Body of pancreas (tissue), 4 donors: ENCODE results near the gene NUPR1. TPM values are rescaled to one million over a fixed set of nuclear protein-coding genes. Genes with fewer than 3 reads are reported as not detected.
"Not testable (repeated sequence)": the region's sequence is repeated elsewhere in the genome, so short reads cannot be mapped to it uniquely, and the experiment has no call there.

ENCODE experiments used
- ATAC-seq: fragments of 150-250 bp; one replicate; pipeline ENCODE4 v1.9.1; 2016
- DNase-seq, 4 donors: peaks; one replicate each; pipeline ENCODE4 v3.0.0-alpha.2; 2019
- H3K27ac ChIP-seq, 4 donors: fragments of 200-600 bp; sonication (generic); 1 replicate in 3 of 4; 2 replicates in 1 of 4; pipeline versions ENCODE4 v1.5.1 to v1.6.1; 2016 to 2019; ENCODE audit warnings: mild to moderate bottlenecking in 1 of 4, mixed read lengths in 1 of 4, moderate library complexity in 1 of 4
- H3K27me3 ChIP-seq, 2 donors: fragments of 200-600 bp; sonication (generic); one replicate each; pipeline ENCODE4 v1.6.0; 2016; ENCODE audit warnings: mild to moderate bottlenecking in 1 of 2
- H3K36me3 ChIP-seq, 2 donors: fragments of 200-600 bp; sonication (generic); replicated peaks in 1 of 2; 2 replicates each; pipeline ENCODE4 v1.5.1; 2016; ENCODE audit warnings: low read depth in 2 of 2; ENCODE audit not compliant: insufficient read depth in 1 of 2
- H3K4me1 ChIP-seq: fragments of 200-600 bp; sonication (generic); one replicate; pipeline ENCODE4 v1.6.0; 2016
- H3K4me3 ChIP-seq, 2 donors: fragments of 200-600 bp; sonication (generic); 1 replicate in 1 of 2; 2 replicates in 1 of 2; pipeline ENCODE4 v1.5.1; 2016 to 2019
- H3K9me3 ChIP-seq, 3 donors: fragments of 200-600 bp; sonication (generic); 1 replicate in 2 of 3; 2 replicates in 1 of 3; pipeline ENCODE4 v1.5.1; 2016
- POLR2A ChIP-seq, 3 donors: fragments of 450-650 bp; IDR thresholded peaks; one replicate each; pipeline ENCODE4 v1.6.1; 2016; ENCODE audit warnings: antibody characterized with exemption in 3 of 3, mild to moderate bottlenecking in 2 of 3
- WGBS, 2 donors: methylation state at CpG; one replicate each; pipeline ENCODE4 v1.1.5; 2017; 5-methylcytosine and 5-hydroxymethylcytosine counted together
- intact Hi-C: fragments of 100-400 bp; cut with DNase I; formaldehyde crosslinking; loops from one replicate; pipeline ENCODE4 v1.15.1; 2023
- total RNA-seq, 2 donors: library from RNA; depleted of rRNA; stranded (reverse); fragments of >200 nt; gene quantifications; one replicate each; pipeline ENCODE4 v1.1.0, GENCODE V29; 2016
- TF ChIP-seq, protein P1 (sequence below), 7 experiments: fragments of 450-650 bp in 4 of 7; fragments of 200-600 bp in 3 of 7; sonication (generic) in 3 of 7; IDR thresholded peaks; one replicate each; pipeline ENCODE4 v1.5.1; 2016 to 2019; ENCODE audit warnings: antibody characterized with exemption in 7 of 7

Gene NUPR1
- total RNA-seq, 2 donors from 2014 or later: 32.0 to 92.4 TPM

- Histone ChIP-seq H3K4me1 (peaks cover 4% of the 10 kb centered on the region), H3K27me3 (no peaks in the 10 kb centered on the region), H3K4me3 (peak overlapping the region in 1 of 2 donors; percentile 97), H3K36me3 (peaks cover 0 to 2% of the 10 kb centered on the region in 2 donors), H3K9me3 (no peaks in the 10 kb centered on the region), H3K27ac (peak overlapping the region in 3 of 4 donors; percentile 94 to 99 (median 97))
- no peak for ATAC-seq
- WGBS, 2 donors: 46 to 52% methylated on average over 4 of the region's 4 CpGs
- intact Hi-C loops: no loop called here
- no peak for DNase-seq
- TF ChIP-seq POLR2A (IDR thresholded peaks at IDR 0.05): no peak
- TF ChIP-seq, protein P1, sequence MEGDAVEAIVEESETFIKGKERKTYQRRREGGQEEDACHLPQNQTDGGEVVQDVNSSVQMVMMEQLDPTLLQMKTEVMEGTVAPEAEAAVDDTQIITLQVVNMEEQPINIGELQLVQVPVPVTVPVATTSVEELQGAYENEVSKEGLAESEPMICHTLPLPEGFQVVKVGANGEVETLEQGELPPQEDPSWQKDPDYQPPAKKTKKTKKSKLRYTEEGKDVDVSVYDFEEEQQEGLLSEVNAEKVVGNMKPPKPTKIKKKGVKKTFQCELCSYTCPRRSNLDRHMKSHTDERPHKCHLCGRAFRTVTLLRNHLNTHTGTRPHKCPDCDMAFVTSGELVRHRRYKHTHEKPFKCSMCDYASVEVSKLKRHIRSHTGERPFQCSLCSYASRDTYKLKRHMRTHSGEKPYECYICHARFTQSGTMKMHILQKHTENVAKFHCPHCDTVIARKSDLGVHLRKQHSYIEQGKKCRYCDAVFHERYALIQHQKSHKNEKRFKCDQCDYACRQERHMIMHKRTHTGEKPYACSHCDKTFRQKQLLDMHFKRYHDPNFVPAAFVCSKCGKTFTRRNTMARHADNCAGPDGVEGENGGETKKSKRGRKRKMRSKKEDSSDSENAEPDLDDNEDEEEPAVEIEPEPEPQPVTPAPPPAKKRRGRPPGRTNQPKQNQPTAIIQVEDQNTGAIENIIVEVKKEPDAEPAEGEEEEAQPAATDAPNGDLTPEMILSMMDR (IDR thresholded peaks at IDR 0.05): no peak
Measured at GRCh38 chr16:28492511-28492910, 46.3 kb downstream of the NUPR1 start.

DNA sequence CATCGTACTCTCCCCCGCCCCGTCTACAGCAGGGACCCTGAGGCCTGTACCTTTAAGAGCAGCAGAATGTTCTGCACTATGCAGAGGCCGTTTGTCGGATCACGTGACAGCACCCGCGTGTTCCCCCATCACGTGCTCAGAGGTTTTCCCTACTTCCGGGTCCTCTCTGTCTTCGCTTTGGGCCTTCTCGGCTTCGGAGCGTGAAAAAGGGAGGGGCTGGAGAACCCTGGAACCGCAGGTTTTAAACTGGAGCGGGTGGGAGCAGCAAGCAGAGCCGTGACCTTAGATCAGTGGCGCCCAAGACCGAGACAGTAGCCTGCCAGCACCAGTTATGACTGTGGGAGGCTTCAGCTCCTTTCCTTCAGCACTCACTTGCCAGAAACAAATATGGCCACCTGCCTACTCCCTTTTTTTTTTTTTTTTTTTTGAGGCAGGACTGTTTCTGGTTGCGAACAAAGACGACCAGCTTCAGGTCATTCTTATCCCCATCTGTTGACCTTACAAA is 46.8 kb downstream of the NUPR1 start, which contains the start of gene CLN3:
Gene CLN3, minus strand, starts transcription at position 105 of the 505 bp plus-strand sequence. CDS start 315 bp downstream, outside the sequence.
- peaks cover 0 to 2% of the 10 kb centered on the region in 2 donors for H3K36me3 ChIP-seq
- peak; percentile 97 for ATAC-seq
- no peaks in the 10 kb centered on the region for H3K27me3 ChIP-seq
- WGBS, 2 donors: 0% methylated on average over 7 to 21 of the region's 21 CpGs
- intact Hi-C loops: no loop called here
- peak; percentile 93 to 97 (median 96) for DNase-seq
- peaks cover 4% of the 10 kb centered on the region for H3K4me1 ChIP-seq
- TF ChIP-seq POLR2A (IDR thresholded peaks at IDR 0.05): peak in 1 of 3 donors; percentile 25
- TF ChIP-seq, protein P1 (IDR thresholded peaks at IDR 0.05): peak in 1 of 7 experiments; percentile 20
- H3K4me3 ChIP-seq: peak within 1 kb of the TSS; percentile 84 to 97
- no peaks in the 10 kb centered on the region for H3K9me3 ChIP-seq
- peak within 1 kb of the TSS; percentile 87 to 99 (median 96) for H3K27ac ChIP-seq

DNA sequence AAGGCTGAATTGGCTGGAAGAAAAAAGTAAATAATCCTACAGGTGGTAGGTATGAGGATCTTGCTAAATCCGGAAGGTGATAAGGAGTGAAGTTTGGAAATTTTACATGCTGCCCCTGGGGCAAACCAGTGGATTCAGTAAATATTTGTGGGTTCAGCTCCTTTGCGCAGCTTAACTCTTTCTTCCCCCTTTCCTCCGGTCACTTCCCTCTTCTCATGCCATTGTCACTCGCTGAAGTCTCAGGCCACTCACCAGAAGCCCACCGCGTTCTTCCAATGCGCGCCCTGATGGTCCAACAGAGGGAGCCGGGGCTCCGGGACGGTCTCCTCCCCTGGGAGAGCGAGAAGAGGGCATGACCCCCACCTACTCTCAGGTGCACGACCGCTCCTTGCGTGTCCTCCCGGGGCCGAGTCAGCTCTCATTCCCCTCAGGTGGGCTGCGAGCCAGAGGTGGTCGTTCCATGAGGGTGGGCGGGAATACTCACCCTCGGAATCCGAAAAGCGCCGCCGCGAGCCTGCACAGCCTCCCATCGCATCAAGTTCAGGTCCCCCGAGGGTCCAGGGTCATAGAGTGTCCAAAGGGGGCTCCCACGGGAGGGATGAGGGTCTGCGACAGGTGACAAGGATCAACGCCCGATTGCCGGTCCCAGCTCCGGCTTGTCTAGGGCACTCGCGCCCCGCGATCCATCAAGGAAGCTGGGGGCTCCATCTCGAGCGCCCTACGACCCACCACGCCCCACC is 47.4 kb downstream of the NUPR1 start:
- peak in 1 of 3 donors; percentile 25 for TF ChIP-seq POLR2A (IDR thresholded peaks at IDR 0.05)
- TF ChIP-seq, protein P1 (IDR thresholded peaks at IDR 0.05): peak in 4 of 7 experiments; percentile 34 to 55 (median 51)
- H3K36me3 ChIP-seq: peaks cover 0 to 2% of the 10 kb centered on the region in 2 donors
- DNase-seq (peak; percentile 37 to 55 (median 46)), ATAC-seq (peak; percentile 39)
- peaks cover 4% of the 10 kb centered on the region for H3K4me1 ChIP-seq
- WGBS, 2 donors: 0 to 3% methylated on average over 6 to 42 of the region's 42 CpGs
- intact Hi-C loops: no loop called here
- no peaks in the 10 kb centered on the region for H3K9me3 ChIP-seq
- H3K4me3 ChIP-seq: peak overlapping the region; percentile 84 to 97
- peak overlapping the region; percentile 87 to 99 (median 96) for H3K27ac ChIP-seq
- H3K27me3 ChIP-seq: no peaks in the 10 kb centered on the region

GRCh38 chr16:28486266-28486665 is 52.5 kb downstream of the NUPR1 start:
- H3K36me3 ChIP-seq: peaks cover 0 to 10% of the 10 kb centered on the region in 2 donors
- WGBS, 2 donors: 84 to 93% methylated on average over 3 to 5 of the region's 5 CpGs

GRCh38 chr16:28483361-28483760 is 55.4 kb downstream of the NUPR1 start:
- H3K9me3 ChIP-seq, H3K4me1 ChIP-seq, H3K27ac ChIP-seq, intact Hi-C loops, DNase-seq, ATAC-seq, H3K27me3 ChIP-seq, H3K4me3 ChIP-seq: not testable (repeated sequence)
- H3K36me3 ChIP-seq: peaks cover 0 to 13% of the 10 kb centered on the region in 2 donors
- 88 to 95% methylated on average over 5 of the region's 5 CpGs for WGBS, 2 donors

More at GRCh38 chr16:28486266-28486665, 52.5 kb downstream of the NUPR1 start:
- no peak for TF ChIP-seq POLR2A (IDR thresholded peaks at IDR 0.05)
- TF ChIP-seq, protein P1 (IDR thresholded peaks at IDR 0.05): no peak
- DNase-seq: no peak
- ATAC-seq: no peak
- Histone ChIP-seq H3K9me3 (no peaks in the 10 kb centered on the region), H3K4me1 (peaks cover 4% of the 10 kb centered on the region), H3K27me3 (no peaks in the 10 kb centered on the region), H3K4me3 (no peak overlapping the region), H3K27ac (no peak overlapping the region)
- intact Hi-C loops: no loop called here
